NAMALWA (cell line): ENCODE results near the gene FOSL2.

Source experiments
- DNase-seq: peaks from one replicate; pipeline ENCODE4 v3.0.0-alpha.2; 2015; ENCODE audit warnings: low spot score

The FOSL2 gene

DNA sequence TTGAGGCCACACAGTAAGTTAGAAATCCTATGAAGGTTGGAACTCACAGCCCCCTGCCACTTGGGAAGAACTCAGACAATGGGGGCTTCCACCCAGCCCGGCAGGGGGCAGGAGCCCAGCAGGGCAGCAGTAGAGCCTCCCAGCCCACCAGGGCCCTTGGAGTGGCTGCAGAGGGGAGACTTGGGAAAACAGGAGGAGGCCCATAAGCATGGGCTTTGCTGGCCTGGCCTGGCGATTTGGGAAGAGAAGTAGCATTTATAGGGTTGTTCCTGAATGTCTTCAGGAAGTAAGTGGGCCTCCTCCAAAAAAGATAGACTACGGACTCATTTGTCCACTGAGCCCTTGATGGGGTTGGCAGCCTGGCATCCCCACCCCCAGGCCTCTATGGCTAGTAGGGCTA is 17.4 kb upstream of the FOSL2 start:
- no peak for DNase-seq

DNA sequence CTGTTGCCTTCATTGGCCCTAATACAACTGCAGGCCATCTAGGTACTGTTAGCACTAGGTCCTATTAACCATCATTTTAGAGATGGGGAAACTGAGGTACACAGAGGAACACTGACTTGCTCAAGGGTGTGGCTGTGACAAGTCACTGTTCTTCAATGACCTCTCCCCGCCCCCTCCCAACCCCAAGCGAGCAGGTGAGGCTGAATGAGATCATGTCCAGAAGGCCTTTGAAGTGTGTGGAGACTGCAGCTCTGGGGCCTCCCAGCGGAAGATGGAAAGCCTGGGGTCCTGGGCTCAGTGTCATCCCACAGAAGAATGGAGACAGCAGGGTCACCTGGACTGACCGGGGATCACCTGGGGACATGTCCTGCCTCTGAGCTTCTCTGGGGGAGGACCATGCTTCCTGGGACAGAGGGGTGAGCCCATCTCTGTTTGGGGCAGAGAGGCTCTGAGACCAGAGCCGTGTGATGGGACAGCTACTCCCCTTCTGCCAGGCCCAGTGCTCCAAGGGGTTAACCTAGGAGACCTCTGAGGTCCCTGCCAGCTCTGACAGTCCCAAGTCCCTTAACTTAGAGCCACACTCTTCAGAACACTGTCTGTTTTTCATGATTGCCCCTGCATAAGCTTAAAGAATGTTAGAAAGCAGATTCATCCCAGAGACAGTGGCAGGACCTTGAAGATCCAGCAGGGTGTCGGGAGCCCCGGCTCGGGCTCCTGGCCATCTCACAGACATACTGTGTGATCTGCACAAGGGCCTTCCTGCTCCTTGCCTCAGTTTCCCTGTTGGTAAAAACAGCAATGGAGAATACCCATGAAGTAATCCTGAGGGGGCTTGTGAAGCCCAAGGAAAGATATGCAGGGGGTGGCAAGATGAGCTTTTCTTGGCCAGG is 16.7 kb upstream of the FOSL2 start:
- DNase-seq, result no peak

DNA sequence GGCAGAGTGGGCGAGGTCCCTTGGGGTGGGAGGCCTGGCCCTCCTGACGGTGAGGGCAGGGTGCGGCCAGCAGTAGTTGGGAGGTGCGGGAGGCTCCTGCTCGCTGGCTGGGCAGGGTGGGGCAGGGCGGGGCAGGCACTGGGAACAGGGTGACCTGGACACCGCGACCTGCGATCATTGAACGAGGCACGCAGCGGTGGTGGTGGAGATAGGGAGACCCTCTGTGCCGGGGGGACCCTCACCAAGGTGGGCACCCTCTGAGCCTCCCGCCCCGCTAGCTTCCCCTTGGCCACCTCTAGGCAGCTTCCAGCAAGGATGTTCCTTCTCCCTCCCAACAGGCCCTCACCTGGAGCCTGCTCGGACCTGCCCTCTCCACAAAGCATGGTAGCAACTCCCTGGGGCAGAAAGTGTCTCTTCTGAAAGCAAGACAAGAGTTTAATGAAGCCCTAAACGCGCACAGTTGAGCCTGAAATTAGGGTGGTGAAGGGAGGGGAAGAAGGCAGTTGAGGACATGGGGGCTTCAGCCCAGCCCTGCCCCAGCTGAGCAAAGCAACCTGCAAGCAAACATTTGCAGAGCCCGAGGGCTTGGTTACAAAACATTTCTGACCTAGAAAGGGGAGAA is 15.4 kb upstream of the FOSL2 start:
- DNase-seq, result no peak

DNA sequence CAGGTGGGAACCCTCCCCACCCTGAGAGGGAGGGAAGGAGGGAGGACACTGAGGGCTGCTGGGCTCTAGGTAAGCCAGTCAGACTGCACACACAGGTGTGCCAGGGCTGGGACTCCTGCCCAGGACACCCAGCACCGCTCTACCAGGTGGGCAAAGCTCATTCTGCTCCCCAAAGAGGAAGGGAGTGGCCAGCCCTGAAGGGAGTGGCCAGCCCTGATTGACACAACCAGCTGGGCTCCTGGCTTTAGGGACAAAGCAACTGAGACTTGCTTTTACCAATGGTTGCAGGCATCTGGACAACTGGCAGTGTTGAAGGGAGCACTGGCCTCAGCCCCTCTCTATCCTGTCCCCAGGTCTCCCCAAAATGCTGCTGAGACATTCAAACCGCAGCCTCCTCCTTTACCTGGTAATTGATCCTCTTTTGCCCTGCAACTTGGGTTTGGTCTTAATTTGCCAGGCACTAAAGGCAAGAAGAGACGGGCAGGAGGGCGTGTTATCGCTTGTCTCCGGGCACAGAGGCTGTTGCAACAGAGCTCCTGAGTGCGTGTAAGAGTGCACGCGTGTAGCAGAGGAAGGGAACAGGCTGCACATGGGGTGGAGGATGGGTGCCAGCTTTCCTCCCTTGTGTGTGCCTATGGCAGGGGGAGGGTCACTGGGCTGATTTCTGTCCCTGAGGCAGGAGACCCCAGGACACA is 14.5 kb upstream of the FOSL2 start:
- DNase-seq, result no peak

DNA sequence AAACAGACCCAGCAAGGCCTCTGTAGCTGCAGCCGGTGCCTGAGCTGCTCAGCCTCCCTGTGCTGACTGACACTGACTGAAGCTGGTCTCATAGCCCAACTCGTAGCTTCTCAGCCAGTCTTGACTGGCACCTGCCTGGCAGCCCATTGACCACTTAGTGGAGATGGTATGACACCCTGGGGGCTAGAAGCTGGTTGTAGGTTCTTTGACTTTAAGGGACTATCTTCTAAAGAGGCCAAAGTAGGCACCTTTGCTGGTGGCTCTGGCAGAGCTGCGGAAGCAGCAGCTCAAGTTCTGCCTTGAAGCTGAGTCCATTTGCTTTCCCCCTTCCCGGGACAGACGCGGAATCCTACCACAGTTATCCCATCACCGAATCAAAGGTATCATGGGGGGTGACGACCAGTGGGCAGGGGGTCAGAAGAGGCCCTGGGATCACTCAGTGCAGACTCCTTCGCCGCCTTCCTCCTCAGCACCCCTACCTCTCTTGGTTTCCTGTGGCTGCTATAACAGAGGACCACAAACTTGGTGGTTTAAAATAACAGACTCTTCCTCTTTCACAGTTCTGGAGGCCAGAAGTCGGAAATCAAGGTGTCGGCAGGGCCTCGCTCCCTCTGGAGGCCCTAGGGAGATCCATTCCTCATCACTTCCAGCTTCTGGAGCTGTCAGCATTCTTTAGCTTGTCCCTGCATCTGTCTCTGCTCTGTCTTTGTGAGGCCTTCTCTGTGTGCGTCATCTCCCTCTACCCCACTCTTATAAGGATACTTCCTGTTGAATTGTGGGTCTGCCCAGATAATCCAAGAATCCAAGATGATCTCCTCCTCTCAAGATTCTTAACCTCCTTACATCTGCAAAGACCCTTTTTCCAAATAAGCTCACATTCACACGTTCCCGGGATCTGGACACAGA is 13.7 kb upstream of the FOSL2 start:
- no peak for DNase-seq

DNA sequence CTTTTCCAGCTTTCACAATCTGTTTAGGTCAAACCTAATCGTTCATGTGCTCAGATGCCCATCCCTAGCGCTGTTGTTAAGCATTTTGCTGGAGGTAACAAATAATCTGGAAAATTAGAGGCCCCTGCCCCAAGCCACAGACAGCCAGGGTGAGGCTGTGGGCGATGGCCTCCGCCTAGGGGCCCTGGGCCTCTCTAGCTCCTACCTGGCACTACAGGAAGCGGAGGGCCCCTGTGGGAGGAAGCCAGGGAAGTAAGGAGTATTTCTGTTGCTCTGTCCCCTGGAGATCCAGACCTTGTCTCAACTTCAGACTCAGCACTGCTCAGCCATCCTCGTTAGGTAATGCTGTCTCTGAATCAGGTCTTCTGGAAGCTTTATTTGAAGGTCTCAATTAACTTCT is 12.4 kb upstream of the FOSL2 start:
- DNase-seq, result no peak

DNA sequence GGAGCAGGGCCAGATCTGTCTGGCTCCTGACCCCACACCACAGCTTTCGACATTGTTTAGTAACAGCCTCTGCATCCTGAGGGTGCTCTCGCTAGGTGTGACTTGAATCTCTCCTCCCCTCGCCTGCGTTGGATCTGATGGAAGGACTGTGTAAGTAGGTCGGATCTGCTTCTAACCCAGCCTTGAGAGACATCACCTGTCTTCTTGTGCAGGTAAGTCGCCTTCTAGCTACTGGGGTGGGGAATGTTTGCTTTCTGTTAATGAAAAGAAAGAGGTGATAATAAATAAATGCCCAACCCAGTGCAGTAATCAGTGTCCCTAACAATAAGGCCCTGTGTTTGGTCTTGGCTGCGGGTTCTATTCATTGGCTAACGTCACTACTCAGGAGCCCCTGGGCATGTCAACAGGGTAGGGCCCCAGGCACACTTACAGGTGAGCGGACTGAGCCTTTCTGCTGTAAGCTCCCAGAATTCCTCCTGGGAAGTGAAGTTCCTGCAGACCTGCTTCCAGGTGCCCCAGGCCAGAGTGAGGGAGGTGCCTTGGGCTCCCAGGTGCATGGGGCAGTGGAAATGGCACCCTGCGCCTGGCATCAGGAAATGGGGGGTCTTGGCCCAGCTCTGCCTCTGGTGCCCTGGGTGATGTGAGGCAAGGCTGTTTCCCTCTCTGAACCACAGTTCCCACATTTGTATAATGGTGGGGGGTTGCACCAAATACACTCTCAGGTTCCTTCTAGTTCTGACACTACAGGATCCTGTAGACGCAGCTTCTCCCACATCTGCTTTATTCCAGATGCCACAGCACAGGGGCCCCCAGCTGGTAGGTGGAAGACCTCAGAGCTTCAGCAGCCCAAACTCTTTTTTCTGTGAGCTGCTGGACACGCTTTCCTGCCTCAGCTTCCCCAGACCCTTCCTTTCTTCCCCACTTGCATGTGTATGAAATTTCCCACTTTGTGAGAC is 11.2 kb upstream of the FOSL2 start:
- no peak for DNase-seq

DNA sequence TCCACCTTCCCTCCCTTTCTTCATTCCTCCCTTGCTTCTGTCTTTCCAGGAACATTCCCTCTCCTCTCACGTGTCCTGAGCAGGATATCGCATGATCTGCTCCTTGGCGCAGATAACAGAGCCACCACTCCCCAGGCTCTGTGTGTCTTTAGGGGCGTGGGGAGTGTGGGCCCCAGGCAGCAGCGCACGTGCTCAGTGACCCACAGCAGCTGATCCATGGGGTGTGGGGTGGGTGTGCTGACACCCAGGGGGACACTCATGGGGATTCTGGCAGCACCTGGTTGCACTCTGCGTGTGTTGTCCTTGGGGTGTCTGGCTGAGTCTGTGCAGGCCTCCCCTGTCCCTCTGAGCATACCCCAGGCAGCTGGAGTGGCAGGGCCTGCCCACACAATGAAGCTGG is 9.9 kb upstream of the FOSL2 start:
- DNase-seq, result no peak

DNA sequence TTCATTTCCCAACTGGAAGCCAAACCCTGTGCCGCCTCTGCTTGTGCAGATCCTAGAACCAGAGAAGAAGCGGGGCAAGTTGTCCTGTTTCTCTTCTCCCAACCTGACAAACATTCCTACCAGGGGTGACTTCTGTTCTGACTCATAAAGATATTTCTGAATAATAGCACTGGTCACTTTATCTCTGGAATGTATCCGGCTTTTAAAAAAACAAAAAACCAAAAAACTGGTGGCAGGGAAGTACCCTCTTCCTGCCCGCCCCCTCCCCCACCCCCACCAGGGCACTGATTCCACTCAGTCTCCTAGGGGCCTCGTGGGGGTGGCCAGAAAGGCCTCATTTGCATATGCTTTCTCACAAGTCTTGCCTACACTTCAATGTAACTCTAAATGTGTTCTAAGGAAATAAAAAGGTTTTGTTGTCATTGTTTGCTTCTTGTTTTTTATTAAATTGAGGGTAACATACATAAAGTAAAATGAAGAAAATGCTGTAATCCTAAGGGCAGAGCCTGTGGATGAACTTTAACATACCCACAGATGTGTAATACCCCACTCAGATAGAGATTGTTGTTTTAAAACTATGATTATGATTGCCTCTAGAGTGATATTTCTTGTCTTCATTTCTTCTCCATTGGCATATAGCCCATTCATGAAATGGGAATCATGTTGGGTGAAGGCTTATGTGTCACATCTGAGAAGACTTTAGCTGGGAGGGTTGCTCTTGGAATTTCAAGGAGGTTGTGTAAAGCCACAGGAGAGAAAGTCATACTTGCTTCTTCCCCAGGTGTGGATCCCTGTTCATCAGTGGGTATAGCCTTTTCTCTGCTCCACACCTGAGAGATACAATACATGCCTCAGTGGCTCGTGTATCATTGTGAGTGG is 5.3 kb upstream of the FOSL2 start:
- no peak for DNase-seq

DNA sequence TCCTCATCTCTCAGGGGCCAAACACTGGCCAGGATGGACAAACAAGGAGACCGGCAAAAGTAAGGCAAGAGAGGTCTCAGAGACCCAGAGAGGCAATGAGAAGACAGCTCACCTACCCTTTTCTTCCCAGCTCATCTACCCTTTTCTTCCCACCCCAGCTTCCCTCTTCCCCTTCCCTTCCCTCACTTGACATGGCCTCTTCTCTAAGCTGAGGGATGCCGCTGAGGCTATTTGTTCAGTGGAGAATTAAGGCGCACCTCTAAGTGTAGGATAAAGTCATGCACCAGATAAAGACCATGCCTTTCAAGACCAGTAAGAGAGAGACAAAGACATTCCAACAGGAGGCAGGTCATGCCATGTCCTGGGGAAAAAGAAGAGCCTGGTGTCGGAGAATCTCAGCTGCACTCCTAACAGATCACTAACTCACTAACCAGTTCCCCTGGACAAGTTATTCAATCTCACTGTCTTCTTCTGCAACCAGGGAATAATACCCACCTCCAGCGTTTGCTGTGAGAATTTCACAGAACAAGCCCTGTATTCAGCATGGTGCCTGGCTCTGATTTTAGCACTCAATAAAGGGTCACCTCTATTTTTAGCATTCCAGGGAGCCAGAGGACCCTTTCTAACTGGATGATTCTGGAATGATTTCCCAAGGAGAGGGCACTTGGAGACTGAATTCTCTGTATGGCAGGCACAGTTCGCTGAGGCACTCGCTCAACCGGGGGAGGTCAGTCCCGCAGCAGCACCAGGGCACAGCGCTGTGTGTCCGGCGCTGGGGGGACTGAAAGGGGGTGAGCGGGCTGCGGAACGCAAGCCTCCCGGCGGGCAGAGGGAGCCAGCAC is 3.0 kb upstream of the FOSL2 start:
- DNase-seq, result no peak

DNA sequence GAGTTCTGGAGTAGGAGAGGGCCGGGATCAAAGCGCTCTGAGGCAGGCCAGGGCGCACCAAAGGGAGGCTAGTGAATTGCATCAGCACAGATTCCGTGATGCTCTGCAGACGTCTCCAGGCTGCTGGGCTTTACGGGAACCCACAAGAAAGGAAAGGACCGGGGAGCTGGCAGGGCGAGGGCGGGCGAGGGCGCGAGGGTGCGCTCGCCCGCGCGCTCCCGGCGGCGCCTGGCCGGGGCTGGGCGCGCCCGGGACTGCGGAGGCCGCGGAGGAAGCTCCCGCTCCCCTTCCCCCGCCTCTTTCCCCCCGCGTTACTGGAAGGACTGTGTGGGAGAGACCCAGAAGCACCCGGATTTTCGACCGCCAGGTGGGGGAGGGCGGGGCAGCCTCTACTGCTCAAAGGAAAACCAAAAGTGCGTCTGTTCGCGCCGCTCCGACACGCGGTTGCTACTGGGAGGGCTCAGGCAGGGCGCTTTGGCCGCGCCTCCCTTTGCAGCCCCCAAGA is 2.4 kb upstream of the FOSL2 start:
- no peak for DNase-seq

DNA sequence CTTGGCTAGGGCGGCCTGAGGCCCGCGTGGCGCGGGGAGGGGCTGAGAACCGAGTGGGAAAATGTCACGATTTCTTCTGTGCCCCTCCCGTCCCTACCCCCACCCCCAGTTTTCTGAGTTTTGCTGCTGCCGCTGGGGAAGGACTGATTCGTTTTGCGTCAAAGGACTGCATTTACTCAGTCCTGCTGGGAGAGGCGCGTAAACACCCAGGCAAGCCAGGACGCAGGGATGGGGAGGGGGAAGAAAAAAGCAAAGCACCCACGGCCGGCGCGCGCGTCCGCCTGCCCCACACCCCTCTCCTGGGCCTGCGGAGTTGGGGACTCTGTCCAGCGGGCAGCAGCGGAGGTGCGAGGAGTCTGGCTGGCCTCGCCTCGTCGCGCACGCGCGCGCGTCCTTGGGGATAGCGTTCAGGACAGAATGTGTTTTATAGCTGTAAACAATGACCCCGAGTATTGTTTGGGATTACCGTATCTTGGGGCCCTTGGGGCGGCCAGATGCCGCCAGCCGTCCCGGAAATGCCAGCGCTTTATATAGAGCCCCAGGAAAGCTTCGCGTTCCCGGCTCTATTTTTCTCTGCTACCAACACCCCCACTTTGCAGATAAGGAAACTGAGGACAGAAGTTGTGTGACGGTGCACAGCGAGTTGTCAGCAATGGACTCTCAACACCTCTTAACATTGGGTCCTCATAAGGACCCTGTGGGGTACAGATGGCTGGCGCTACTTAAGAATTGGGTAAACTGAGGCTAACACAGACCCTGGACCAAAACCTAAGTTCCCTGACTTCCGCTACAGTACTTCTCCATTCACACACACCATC is 1.7 kb upstream of the FOSL2 start:
- DNase-seq, result no peak

DNA sequence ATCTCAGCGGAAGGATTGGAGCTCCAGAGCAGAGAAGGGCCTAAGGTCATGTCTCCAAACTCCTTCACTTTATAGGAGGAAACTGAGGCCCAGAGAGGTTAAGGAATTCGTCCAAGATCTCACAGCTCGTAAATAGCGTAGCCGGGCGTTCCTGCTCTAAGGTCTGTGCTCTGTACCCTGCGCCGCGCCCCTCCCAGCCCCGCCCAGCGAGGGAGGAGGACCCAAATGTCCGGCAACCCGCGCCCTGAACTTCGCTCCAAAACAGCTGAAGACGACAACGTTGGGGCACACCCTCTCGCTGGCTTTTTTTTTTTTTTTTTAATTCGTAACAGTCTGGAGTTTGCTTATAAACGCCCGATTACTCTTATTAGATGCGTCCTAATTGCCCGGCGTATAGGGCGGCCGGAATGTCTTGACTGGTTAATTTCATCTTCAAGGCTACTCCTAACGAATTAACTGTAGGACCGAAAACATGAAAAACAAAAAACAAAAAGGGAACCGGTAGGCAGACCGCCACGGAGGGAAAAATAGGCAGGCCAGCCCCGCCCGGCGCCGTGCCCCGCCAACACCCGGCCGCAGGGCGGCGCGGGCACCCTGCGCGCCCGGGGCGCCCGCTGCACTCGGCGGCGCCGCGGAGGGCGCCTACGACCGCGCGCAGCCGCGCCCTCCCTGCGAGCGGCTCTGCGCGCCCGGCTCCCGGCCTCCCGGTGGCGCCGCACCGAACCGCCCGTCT is 928 bp upstream of the FOSL2 start:
- DNase-seq, result peak; percentile 23

DNA sequence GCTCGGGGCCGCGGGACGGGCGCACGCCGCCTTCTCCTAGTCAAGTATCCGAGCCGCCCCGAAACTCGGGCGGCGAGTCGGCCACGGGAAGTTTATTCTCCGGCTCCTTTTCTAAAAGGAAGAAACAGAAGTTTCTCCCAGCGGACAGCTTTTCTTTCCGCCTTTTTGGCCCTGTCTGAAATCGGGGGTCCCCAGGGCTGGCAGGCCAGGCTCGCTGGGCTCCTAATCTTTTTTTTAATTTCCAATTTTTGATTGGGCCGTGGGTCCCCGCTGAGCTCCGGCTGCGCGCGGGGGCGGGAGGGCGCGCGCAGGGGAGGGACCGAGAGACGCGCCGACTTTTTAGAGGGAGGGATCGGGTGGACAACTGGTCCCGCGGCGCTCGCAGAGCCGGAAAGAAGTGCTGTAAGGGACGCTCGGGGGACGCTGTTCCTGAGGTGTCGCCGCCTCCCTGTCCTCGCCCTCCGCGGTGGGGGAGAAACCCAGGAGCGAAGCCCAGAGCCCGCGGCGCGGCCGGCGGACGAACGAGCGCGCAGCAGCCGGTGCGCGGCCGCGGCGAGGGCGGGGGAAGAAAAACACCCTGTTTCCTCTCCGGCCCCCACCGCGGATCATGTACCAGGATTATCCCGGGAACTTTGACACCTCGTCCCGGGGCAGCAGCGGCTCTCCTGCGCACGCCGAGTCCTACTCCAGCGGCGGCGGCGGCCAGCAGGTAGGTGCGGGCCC is 617 bp downstream of the FOSL2 start:
- no peak for DNase-seq

DNA sequence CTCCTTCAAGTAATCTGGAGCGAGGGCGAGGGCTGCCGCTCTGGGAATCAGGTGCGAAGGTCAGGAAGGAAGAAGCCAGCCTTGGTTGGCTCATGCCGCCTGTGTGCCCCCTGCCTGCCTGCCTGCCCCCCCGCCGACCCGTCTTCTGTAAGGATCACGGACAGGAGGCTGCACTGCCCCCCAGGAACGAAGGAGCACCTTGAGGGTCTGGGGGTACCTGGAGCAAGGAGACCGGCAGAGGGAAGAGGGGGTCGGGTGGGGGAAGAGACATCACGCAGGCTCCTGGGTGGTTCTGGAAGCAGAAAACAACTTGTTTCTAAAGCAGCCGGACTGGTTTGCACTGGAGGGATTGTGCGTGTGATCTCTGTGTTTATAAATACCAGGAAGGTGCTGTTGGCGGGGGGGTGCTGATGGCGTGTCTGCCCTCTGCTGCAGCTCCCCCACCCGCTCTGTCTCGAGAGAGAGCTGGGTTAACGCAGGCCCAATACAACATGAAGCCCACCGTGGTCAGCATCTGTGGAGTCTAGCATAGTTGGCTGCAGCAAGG is 1.7 kb downstream of the FOSL2 start:
- no peak for DNase-seq

DNA sequence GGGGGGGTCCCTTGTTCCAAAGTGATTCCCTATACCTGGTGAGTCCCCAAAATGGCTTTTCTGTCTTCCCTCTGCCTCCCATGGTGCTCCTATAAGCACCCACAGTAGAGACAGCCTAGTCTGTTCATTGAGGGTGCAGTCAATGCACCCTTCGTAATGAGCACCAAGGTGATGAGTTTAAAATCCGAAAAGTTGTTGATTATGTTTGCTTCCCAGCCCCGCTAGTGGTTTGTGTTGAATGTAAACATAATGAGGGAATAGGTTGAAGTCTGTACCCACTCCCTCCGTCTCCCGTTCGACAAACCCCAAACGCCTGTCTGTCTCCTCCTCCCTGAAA is 2.3 kb downstream of the FOSL2 start:
- DNase-seq, result no peak
